ENCODE results near the gene DCAF8. TPM values are rescaled to one million over a fixed set of nuclear protein-coding genes. Genes with fewer than 3 reads are reported as not detected.

Gene DCAF8
- total RNA-seq, 1 donor from 2014 or later, result 172 TPM

DNA sequence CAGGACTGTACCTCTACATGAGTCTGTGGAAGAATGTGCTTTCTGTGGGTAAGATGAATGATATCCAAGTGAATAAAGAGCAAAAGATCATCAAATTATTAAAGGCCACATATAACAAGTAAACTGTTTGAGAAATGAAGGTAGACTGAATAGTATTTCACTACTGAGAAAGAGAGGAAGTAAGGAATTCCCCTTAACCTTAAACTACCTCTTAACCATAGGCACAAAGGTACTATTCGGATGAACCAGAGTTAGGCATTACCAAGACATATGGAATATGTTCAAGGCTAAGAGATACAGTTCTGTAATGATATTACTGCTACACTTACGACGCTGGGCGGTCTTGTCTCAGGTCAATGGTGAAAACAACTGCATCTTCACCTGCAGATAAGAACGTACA, 25.5 kb downstream of the DCAF8 start:
- no peaks in the 10 kb centered on the region for H3K4me1 Mint-ChIP-seq (ENCODE audit: low read depth)
- no peaks in the 10 kb centered on the region for H3K9me3 Mint-ChIP-seq (ENCODE audit: low read depth)
- no peaks in the 10 kb centered on the region for H3K27me3 Mint-ChIP-seq
- TF ChIP-seq, protein P1, sequence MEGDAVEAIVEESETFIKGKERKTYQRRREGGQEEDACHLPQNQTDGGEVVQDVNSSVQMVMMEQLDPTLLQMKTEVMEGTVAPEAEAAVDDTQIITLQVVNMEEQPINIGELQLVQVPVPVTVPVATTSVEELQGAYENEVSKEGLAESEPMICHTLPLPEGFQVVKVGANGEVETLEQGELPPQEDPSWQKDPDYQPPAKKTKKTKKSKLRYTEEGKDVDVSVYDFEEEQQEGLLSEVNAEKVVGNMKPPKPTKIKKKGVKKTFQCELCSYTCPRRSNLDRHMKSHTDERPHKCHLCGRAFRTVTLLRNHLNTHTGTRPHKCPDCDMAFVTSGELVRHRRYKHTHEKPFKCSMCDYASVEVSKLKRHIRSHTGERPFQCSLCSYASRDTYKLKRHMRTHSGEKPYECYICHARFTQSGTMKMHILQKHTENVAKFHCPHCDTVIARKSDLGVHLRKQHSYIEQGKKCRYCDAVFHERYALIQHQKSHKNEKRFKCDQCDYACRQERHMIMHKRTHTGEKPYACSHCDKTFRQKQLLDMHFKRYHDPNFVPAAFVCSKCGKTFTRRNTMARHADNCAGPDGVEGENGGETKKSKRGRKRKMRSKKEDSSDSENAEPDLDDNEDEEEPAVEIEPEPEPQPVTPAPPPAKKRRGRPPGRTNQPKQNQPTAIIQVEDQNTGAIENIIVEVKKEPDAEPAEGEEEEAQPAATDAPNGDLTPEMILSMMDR (IDR thresholded peaks at IDR 0.05; ENCODE audit: unreplicated experiment), result no peak
- no peak overlapping the region for H3K4me3 Mint-ChIP-seq (ENCODE audit: low read depth)
- H3K27ac Mint-ChIP-seq, result no peak overlapping the region
- peaks cover 14% of the 10 kb centered on the region for H3K36me3 Mint-ChIP-seq (ENCODE audit: insufficient read depth)
- DNase-seq (ENCODE audit: low spot score, unreplicated experiment), result no peak

DNA sequence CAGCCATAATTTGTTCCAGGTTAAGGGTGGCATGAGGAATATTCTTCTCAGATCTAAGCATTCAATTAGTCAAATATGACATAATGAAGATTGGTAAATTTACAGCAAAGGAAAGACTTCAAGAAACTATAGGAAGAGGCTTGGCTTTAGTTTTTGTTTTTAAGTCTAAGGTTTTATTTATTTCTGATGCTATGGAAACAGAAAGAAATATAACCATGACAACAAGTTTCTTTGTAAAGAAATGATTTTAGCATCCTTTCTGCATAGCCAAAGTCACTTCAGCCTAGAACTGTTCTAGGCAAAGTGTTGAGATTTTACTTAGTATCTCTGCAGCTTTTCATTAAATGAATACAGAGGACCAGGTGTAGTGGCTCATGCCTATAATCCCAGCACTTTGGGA, 29.4 kb downstream of the DCAF8 start:
- no peak for DNase-seq (ENCODE audit: low spot score, unreplicated experiment)
- Mint-ChIP-seq H3K4me1 (ENCODE audit: low read depth) (no peaks in the 10 kb centered on the region), H3K36me3 (ENCODE audit: insufficient read depth) (peaks cover 26% of the 10 kb centered on the region), H3K27me3 (no peaks in the 10 kb centered on the region), H3K9me3 (ENCODE audit: low read depth) (no peaks in the 10 kb centered on the region), H3K4me3 (ENCODE audit: low read depth) (no peak overlapping the region), H3K27ac (no peak overlapping the region)
- TF ChIP-seq, protein P1 (IDR thresholded peaks at IDR 0.05; ENCODE audit: unreplicated experiment), result no peak

DNA sequence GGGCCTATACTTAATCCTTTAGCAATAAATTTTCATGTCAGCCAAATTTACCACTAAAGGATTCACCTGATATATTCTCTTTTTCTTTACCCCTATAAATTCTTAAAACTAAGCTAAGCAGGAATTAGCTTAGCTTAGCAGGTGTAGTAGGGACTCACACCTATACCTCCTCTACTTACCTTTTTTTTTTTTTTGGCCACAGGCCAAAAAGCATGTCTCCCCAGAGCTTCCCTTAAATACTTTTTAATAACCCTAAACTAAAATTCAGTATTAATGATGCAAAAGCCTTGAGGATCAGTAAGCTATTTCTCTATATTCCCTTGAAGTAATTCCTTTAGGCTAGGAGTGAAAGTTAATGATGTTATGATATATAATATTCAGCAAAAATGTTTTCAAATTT, 33.9 kb downstream of the DCAF8 start:
- H3K27me3 Mint-ChIP-seq, result no peaks in the 10 kb centered on the region
- no peaks in the 10 kb centered on the region for H3K9me3 Mint-ChIP-seq (ENCODE audit: low read depth)
- no peak for DNase-seq (ENCODE audit: low spot score, unreplicated experiment)
- H3K4me3 Mint-ChIP-seq (ENCODE audit: low read depth), result no peak overlapping the region
- H3K27ac Mint-ChIP-seq, result no peak overlapping the region
- H3K36me3 Mint-ChIP-seq (ENCODE audit: insufficient read depth), result peaks cover 22% of the 10 kb centered on the region
- no peaks in the 10 kb centered on the region for H3K4me1 Mint-ChIP-seq (ENCODE audit: low read depth)
- TF ChIP-seq, protein P1 (IDR thresholded peaks at IDR 0.05; ENCODE audit: unreplicated experiment), result no peak

DNA sequence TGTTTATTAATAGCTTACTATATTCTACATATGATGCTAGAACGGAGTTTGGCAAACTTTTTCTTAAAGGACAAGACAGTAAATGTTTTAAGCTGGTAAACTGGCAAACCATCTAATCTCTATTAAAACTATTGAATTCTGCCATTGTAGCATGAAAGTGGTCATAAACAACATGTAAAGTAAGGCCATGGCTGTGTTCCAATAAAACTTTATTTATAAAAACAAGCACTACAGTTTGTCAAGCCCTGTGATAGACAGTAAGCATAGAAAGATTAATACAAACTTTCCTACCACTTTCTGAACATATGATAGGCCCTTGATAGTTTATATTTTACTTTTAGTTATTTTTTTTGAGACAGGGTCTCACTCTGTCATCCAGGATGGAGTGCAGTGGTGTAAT, 34.8 kb downstream of the DCAF8 start:
- Mint-ChIP-seq H3K9me3 (ENCODE audit: low read depth) (no peaks in the 10 kb centered on the region), H3K4me3 (ENCODE audit: low read depth) (no peak overlapping the region), H3K27me3 (no peaks in the 10 kb centered on the region), H3K36me3 (ENCODE audit: insufficient read depth) (peaks cover 27% of the 10 kb centered on the region), H3K4me1 (ENCODE audit: low read depth) (no peaks in the 10 kb centered on the region), H3K27ac (no peak overlapping the region)
- TF ChIP-seq, protein P1 (IDR thresholded peaks at IDR 0.05; ENCODE audit: unreplicated experiment), result no peak
- DNase-seq (ENCODE audit: low spot score, unreplicated experiment), result no peak

DNA sequence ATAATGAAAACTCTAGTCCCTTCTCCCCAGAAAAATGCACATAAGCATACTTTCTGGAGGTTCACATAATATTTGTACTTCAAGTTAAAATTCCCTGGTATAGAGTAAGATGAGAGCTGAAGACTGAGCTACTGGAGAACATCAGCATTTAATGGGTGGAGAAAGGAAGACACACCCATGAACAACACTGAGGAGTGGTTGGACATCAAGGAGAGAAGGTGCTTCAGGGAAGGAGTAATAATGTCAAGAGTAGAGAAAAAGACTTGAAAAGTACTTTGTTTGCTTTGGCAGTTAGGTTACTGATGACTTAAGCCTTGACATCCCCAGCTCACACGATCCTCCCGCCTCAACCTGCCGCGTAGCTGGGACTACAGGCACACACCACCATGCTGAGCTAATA, 35.3 kb downstream of the DCAF8 start:
- Mint-ChIP-seq H3K4me3 (ENCODE audit: low read depth) (no peak overlapping the region), H3K9me3 (ENCODE audit: low read depth) (no peaks in the 10 kb centered on the region), H3K27ac (no peak overlapping the region), H3K27me3 (no peaks in the 10 kb centered on the region), H3K36me3 (ENCODE audit: insufficient read depth) (peaks cover 29% of the 10 kb centered on the region), H3K4me1 (ENCODE audit: low read depth) (no peaks in the 10 kb centered on the region)
- no peak for DNase-seq (ENCODE audit: low spot score, unreplicated experiment)
- TF ChIP-seq, protein P1 (IDR thresholded peaks at IDR 0.05; ENCODE audit: unreplicated experiment), result no peak
